Measurements from ENCODE around the gene PSMB3.
"Not testable (repeated sequence)": the region's sequence is repeated elsewhere in the genome, so short reads cannot be mapped to it uniquely, and the experiment has no call there.

Gene PSMB3

GRCh38 chr17:38750044-38750311, 2.6 kb upstream of the PSMB3 start:
- no peak for DNase-seq

- peak; percentile 25 for DNase-seq
These were observed 2.0 kb upstream of the PSMB3 start for GRCh38 chr17:38750312-38751121.

GRCh38 chr17:38751144-38751807, 1.3 kb upstream of the PSMB3 start:
- DNase-seq: no peak

- peak; percentile 68 for DNase-seq
These were observed 683 bp upstream of the PSMB3 start for GRCh38 chr17:38751808-38752307.

GRCh38 chr17:38753071-38753506, 548 bp downstream of the PSMB3 start:
- DNase-seq: no peak

GRCh38 chr17:38761612-38762011, 9.1 kb downstream of the PSMB3 start:
- DNase-seq: peak; percentile 26

- DNase-seq: no peak
These were observed 9.7 kb downstream of the PSMB3 start for GRCh38 chr17:38762231-38762630.

GRCh38 chr17:38766341-38766740, 13.8 kb downstream of the PSMB3 start:
- DNase-seq: no peak

- DNase-seq: no peak
These were observed 15.9 kb downstream of the PSMB3 start for GRCh38 chr17:38768417-38768816.

GRCh38 chr17:38773258-38773657, 20.7 kb downstream of the PSMB3 start:
- DNase-seq: no peak

- no peak for DNase-seq
These were observed 25.2 kb downstream of the PSMB3 start for GRCh38 chr17:38777641-38778250.

- no peak for DNase-seq
These were observed 27.6 kb downstream of the PSMB3 start for GRCh38 chr17:38779965-38780752.

GRCh38 chr17:38783227-38783626, 30.7 kb downstream of the PSMB3 start:
- DNase-seq: no peak

GRCh38 chr17:38786372-38786771, 33.8 kb downstream of the PSMB3 start:
- peak; percentile 33 for DNase-seq

- not testable (repeated sequence) for DNase-seq
These were observed 35.5 kb downstream of the PSMB3 start for GRCh38 chr17:38787999-38788398.

GRCh38 chr17:38789185-38789584, 36.6 kb downstream of the PSMB3 start:
- DNase-seq: no peak

GRCh38 chr17:38790148-38790707, 37.7 kb downstream of the PSMB3 start:
- DNase-seq: not testable (repeated sequence)

- no peak for DNase-seq
These were observed 38.6 kb downstream of the PSMB3 start for GRCh38 chr17:38791162-38791561.

GRCh38 chr17:38794221-38794620, 41.7 kb downstream of the PSMB3 start:
- DNase-seq: no peak

- peak; percentile 9 for DNase-seq
These were observed 44.1 kb downstream of the PSMB3 start for GRCh38 chr17:38796451-38797157.

GRCh38 chr17:38797158-38797490, 44.6 kb downstream of the PSMB3 start:
- no peak for DNase-seq

GRCh38 chr17:38797828-38798227, 45.3 kb downstream of the PSMB3 start:
- DNase-seq: no peak
